Motor neuron (in vitro differentiated cells): ENCODE data around the gene NOL3. TPM values are rescaled to one million over a fixed set of nuclear protein-coding genes. Genes with fewer than 3 reads are reported as not detected.

Experiments used
- ATAC-seq, 8 experiments: fragments of 200-7000 bp; cut with Tn5 transposase; replicated peaks in 6 of 8; 2 replicates each; pipeline ENCODE4 v1.8.0; 2021; ENCODE audit warnings: mild to moderate bottlenecking in 8 of 8, moderate library complexity in 8 of 8
- H3K27ac ChIP-seq, 2 donors: fragments of 250-450 bp; sonication (Bioruptor Pico); 2 replicates each; pipeline ENCODE4 v1.9.0; 2021; ENCODE audit warnings: antibody characterized with exemption in 2 of 2, mild to moderate bottlenecking in 2 of 2, moderate library complexity in 1 of 2
- H3K4me1 ChIP-seq, 2 donors: fragments of 250-450 bp; sonication (Bioruptor Pico); replicated peaks in 1 of 2; 2 replicates each; pipeline ENCODE4 v1.6.1; 2021; ENCODE audit warnings: antibody characterized with exemption in 2 of 2, mild to moderate bottlenecking in 2 of 2, moderate library complexity in 1 of 2
- H3K4me3 ChIP-seq, 5 donors: fragments of 250-450 bp; sonication (Bioruptor Pico); 2 replicates each; pipeline ENCODE4 v1.9.0; 2021; ENCODE audit warnings: antibody characterized with exemption in 5 of 5, mild to moderate bottlenecking in 5 of 5, moderate library complexity in 4 of 5
- WGBS, 10 experiments: fragments of 450-650 bp; shearing (Covaris generic); methylation state at CpG; one replicate each; pipeline ENCODE4 v1.0.0; 2022; 5-methylcytosine and 5-hydroxymethylcytosine counted together
- in situ Hi-C, 9 experiments: fragments of 400-800 bp; cut with MboI; loops; one replicate each; pipeline ENCODE4 v1.15.0; 2021; ENCODE audit warnings: low sequenced_read_pairs in 9 of 9, low pct_unique_long_range_greater_than_20kb in 2 of 9; ENCODE audit not compliant: unreplicated experiment in 9 of 9
- total RNA-seq, 8 experiments: library from RNA; unstranded; fragments of 300-600 nt; gene quantifications; 2 replicates each; pipeline versions ENCODE4 v1.2.3 to v1.2.4, GENCODE V29; 2022

NOL3 gene
- total RNA-seq, 8 experiments from 2014 or later = 7.3 to 28.0 (median 15.3) TPM

GRCh38 chr16:67157106-67157748, 13.1 kb upstream of the NOL3 start:
- no peak overlapping the region for H3K27ac ChIP-seq
- WGBS, 10 experiments = 0 to 80% (median 28%) methylated on average over 1 to 7 of the region's 7 CpGs; no CpG with 5 or more reads in 1 of the 10 experiments
- peaks cover 0 to 16% of the 10 kb centered on the region in 2 donors for H3K4me1 ChIP-seq
- no peak overlapping the region for H3K4me3 ChIP-seq
- no peak for ATAC-seq
- in situ Hi-C loops = loop anchor here (10.0 to 25.0 kb wide), 3 partner anchors 170 to 202 kb away; partner anchors contain the start of genes CES3 (in 7 of the 9) and CES4A (in 1 of the 9)

GRCh38 chr16:67157892-67158635, 12.3 kb upstream of the NOL3 start:
- in situ Hi-C loops = loop anchor here (10.0 to 25.0 kb wide), 3 partner anchors 171 to 203 kb away; partner anchors contain the start of genes CES3 (in 7 of the 9) and CES4A (in 1 of the 9)
- H3K4me3 ChIP-seq = no peak overlapping the region
- peaks cover 0 to 23% of the 10 kb centered on the region in 2 donors for H3K4me1 ChIP-seq
- no peak overlapping the region for H3K27ac ChIP-seq
- ATAC-seq = no peak
- WGBS, 10 experiments = 27 to 91% (median 54%) methylated on average over 1 to 7 of the region's 7 CpGs

- in situ Hi-C loops = loop anchor here (10.0 to 25.0 kb wide), 3 partner anchors 172 to 204 kb away; partner anchors contain the start of genes CES3 (in 7 of the 9) and CES4A (in 1 of the 9)
- 0 to 83% (median 40%) methylated on average over 1 to 2 of the region's 34 CpGs; no CpG with 5 or more reads in 1 of the 10 experiments for WGBS, 10 experiments
- no peak overlapping the region for H3K27ac ChIP-seq
- peak in 3 of 8 experiments; percentile 4 to 17 (median 4) for ATAC-seq
- H3K4me1 ChIP-seq = peaks cover 0 to 26% of the 10 kb centered on the region in 2 donors
- H3K4me3 ChIP-seq = peak overlapping the region; percentile 33 to 52 (median 43)
These were observed 11.4 kb upstream of the NOL3 start for GRCh38 chr16:67158637-67159600.

- 0 to 67% (median 30%) methylated on average over 1 to 16 of the region's 25 CpGs; no CpG with 5 or more reads in 3 of the 10 experiments for WGBS, 10 experiments
- H3K4me3 ChIP-seq = no peak overlapping the region
- in situ Hi-C loops = loop anchor here in 8 of 9 experiments (25.0 kb wide), 2 partner anchors 174 to 199 kb away; partner anchors contain the start of genes CES3 (in 7 of the 8) and CES4A (in 1 of the 8)
- H3K27ac ChIP-seq = no peak overlapping the region
- no peak for ATAC-seq
- peaks cover 5 to 27% of the 10 kb centered on the region in 2 donors for H3K4me1 ChIP-seq
These were observed 8.7 kb upstream of the NOL3 start for GRCh38 chr16:67161595-67162058.

GRCh38 chr16:67162506-67163163, 7.7 kb upstream of the NOL3 start:
- H3K4me1 ChIP-seq = peaks cover 5 to 27% of the 10 kb centered on the region in 2 donors
- in situ Hi-C loops = loop anchor here in 8 of 9 experiments (25.0 kb wide), 2 partner anchors 175 to 200 kb away; partner anchors contain the start of genes CES3 (in 7 of the 8) and CES4A (in 1 of the 8)
- ATAC-seq = no peak
- 0 to 100% (median 23%) methylated on average over 1 to 11 of the region's 44 CpGs; no CpG with 5 or more reads in 1 of the 10 experiments for WGBS, 10 experiments
- H3K27ac ChIP-seq = peak overlapping the region; percentile 81 to 88
- peak overlapping the region; percentile 35 to 47 (median 37) for H3K4me3 ChIP-seq

- in situ Hi-C loops = loop anchor here in 8 of 9 experiments (25.0 kb wide), 2 partner anchors 176 to 201 kb away; partner anchors contain the start of genes CES3 (in 7 of the 8) and CES4A (in 1 of the 8)
- H3K27ac ChIP-seq = peak overlapping the region; percentile 81 to 88
- H3K4me1 ChIP-seq = peaks cover 5 to 27% of the 10 kb centered on the region in 2 donors
- peak in 5 of 8 experiments; percentile 76 to 83 (median 78) for ATAC-seq
- H3K4me3 ChIP-seq = peak overlapping the region; percentile 35 to 47 (median 37)
- 0 to 20% (median 3%) methylated on average over 1 to 24 of the region's 99 CpGs; no CpG with 5 or more reads in 5 of the 10 experiments for WGBS, 10 experiments
These were observed 7.0 kb upstream of the NOL3 start for GRCh38 chr16:67163164-67163998.

GRCh38 chr16:67163999-67164558, 6.3 kb upstream of the NOL3 start:
- in situ Hi-C loops = loop anchor here in 8 of 9 experiments (25.0 kb wide), 2 partner anchors 177 to 202 kb away; partner anchors contain the start of genes CES3 (in 7 of the 8) and CES4A (in 1 of the 8)
- Histone ChIP-seq H3K27ac (peak overlapping the region; percentile 81 to 88), H3K4me3 (peak overlapping the region; percentile 35 to 47 (median 37)), H3K4me1 (peaks cover 7 to 28% of the 10 kb centered on the region in 2 donors)
- peak in 7 of 8 experiments; percentile 0 to 62 (median 57) for ATAC-seq
- 4% methylated on average over 4 of the region's 34 CpGs; no CpG with 5 or more reads in 9 of the 10 experiments for WGBS, 10 experiments

- peak; percentile 0 to 49 (median 40) for ATAC-seq
- WGBS, 10 experiments = 5 to 18% (median 12%) methylated on average over 4 to 9 of the region's 41 CpGs; no CpG with 5 or more reads in 7 of the 10 experiments
These were observed 5.7 kb upstream of the NOL3 start, which contains the start of gene HSF4 for GRCh38 chr16:67164599-67165061. Gene HSF4, plus strand, starts transcription at chr16:67164745. Its CDS starts 67 bp downstream, at chr16:67164812.

GRCh38 chr16:67165121-67166078, 4.9 kb upstream of the NOL3 start:
- Histone ChIP-seq H3K4me1 (peaks cover 19 to 29% of the 10 kb centered on the region in 2 donors), H3K27ac (no peak overlapping the region), H3K4me3 (peak overlapping the region; percentile 35 to 47 (median 37))
- no peak for ATAC-seq
- 18 to 60% (median 28%) methylated on average over 3 to 12 of the region's 85 CpGs; no CpG with 5 or more reads in 7 of the 10 experiments for WGBS, 10 experiments
- in situ Hi-C loops = loop anchor here in 8 of 9 experiments (25.0 kb wide), 2 partner anchors 178 to 203 kb away; partner anchors contain the start of genes CES3 (in 7 of the 8) and CES4A (in 1 of the 8)

More at GRCh38 chr16:67164599-67165061, 5.7 kb upstream of the NOL3 start, which contains the start of gene HSF4:
- Histone ChIP-seq H3K4me1 (peaks cover 13 to 30% of the 10 kb centered on the region in 2 donors), H3K27ac (peak within 1 kb of the TSS; percentile 81 to 88), H3K4me3 (peak within 1 kb of the TSS; percentile 35 to 47 (median 37))
- in situ Hi-C loops = loop anchor here in 8 of 9 experiments (25.0 kb wide), 2 partner anchors 177 to 202 kb away; partner anchors contain the start of genes CES3 (in 7 of the 8) and CES4A (in 1 of the 8)
